LNCaP clone FGC (cell line): ENCODE data around the gene PLCB3.
A peak's percentile ranks its signal among the peaks of the same experiment; 100 is the strongest.

Experiments
- DNase-seq: peaks from one replicate; pipeline ENCODE4 v3.0.0-alpha.2; 2011; ENCODE audit warnings: low read depth
- H3K4me3 ChIP-seq: 2 replicates; pipeline ENCODE4 v1.5.1; 2011; ENCODE audit warnings: mild to moderate bottlenecking, low read depth, low read length, control low read depth
- CTCF ChIP-seq: IDR thresholded peaks from 2 replicates; pipeline ENCODE4 v1.5.1; 2012; ENCODE audit warnings: mild to moderate bottlenecking; ENCODE audit not compliant: control insufficient read depth, insufficient read depth; ENCODE audit errors: extremely low read depth

Gene PLCB3

GRCh38 chr11:64238076-64238475, 13.3 kb upstream of the PLCB3 start:
- no peak for DNase-seq
- H3K4me3 ChIP-seq: no peak overlapping the region
- TF ChIP-seq CTCF: no peak

- TF ChIP-seq CTCF: no peak
- no peak for DNase-seq
- no peak overlapping the region for H3K4me3 ChIP-seq
These were observed 12.3 kb upstream of the PLCB3 start for GRCh38 chr11:64238999-64239398.

- no peak for TF ChIP-seq CTCF
- peak overlapping the region; percentile 96 for H3K4me3 ChIP-seq
- DNase-seq: no peak
These were observed 11.5 kb upstream of the PLCB3 start for GRCh38 chr11:64239662-64240434.

- H3K4me3 ChIP-seq: peak within 1 kb of the TSS; percentile 96
- TF ChIP-seq CTCF: no peak
- DNase-seq: peak; percentile 86
These were observed 10.7 kb upstream of the PLCB3 start, which contains the start of gene FKBP2 for GRCh38 chr11:64240435-64241240. FKBP2 (plus strand) TSS chr11:64241095; CDS start chr11:64242388, 1,293 bp downstream.

- peak; percentile 95 for DNase-seq
- TF ChIP-seq CTCF: no peak
- peak overlapping the region; percentile 96 for H3K4me3 ChIP-seq
These were observed 10.2 kb upstream of the PLCB3 start for GRCh38 chr11:64241241-64241490.

- no peak for TF ChIP-seq CTCF
- DNase-seq: no peak
- peak overlapping the region; percentile 96 for H3K4me3 ChIP-seq
These were observed 9.6 kb upstream of the PLCB3 start for GRCh38 chr11:64241491-64242374.
